Neuronal stem cell (in vitro differentiated cells): Measurements from ENCODE around the gene SCNN1A.

ENCODE experiments used
- DNase-seq: peaks from one replicate; pipeline ENCODE4 v3.0.0-alpha.2; 2013; ENCODE audit warnings: low spot score
- H2AFZ ChIP-seq: one replicate; pipeline ENCODE4 v1.6.1; 2013; ENCODE audit warnings: mild to moderate bottlenecking, low read length, inconsistent platforms
- H2AK5ac ChIP-seq: 2 replicates; pipeline ENCODE4 v1.6.1; 2013; ENCODE audit warnings: low read depth, mild to moderate bottlenecking, inconsistent platforms, low read length, moderate library complexity, mixed read lengths
- H2BK120ac ChIP-seq: 2 replicates; pipeline ENCODE4 v1.6.1; 2013; ENCODE audit warnings: low read depth, mild to moderate bottlenecking, inconsistent platforms, low read length, moderate library complexity, mixed read lengths
- H2BK12ac ChIP-seq: one replicate; pipeline ENCODE4 v1.6.1; 2013; ENCODE audit warnings: low read length, inconsistent platforms
- H2BK15ac ChIP-seq: 2 replicates; pipeline ENCODE4 v1.6.1; 2013; ENCODE audit warnings: mild to moderate bottlenecking, low read length, inconsistent platforms, mixed read lengths
- H2BK5ac ChIP-seq: one replicate; pipeline ENCODE4 v1.6.1; 2013; ENCODE audit warnings: inconsistent platforms, mild to moderate bottlenecking, low read length, moderate library complexity
- H3K14ac ChIP-seq: one replicate; pipeline ENCODE4 v1.6.1; 2013; ENCODE audit warnings: low read length, inconsistent platforms
- H3K18ac ChIP-seq: 2 replicates; pipeline ENCODE4 v1.6.1; 2013; ENCODE audit warnings: low read length, inconsistent platforms
- H3K23ac ChIP-seq: 2 replicates; pipeline ENCODE4 v1.6.1; 2013; ENCODE audit warnings: low read depth, mild to moderate bottlenecking, mixed read lengths, low read length, inconsistent platforms; ENCODE audit not compliant: poor library complexity
- H3K27ac ChIP-seq: replicated peaks from 3 replicates; pipeline ENCODE4 v1.5.1; 2013; ENCODE audit warnings: low read length, inconsistent platforms
- H3K27me3 ChIP-seq, 3 experiments: 2 replicates each; pipeline ENCODE4 v1.6.1; 2013; ENCODE audit warnings: low read length in 3 of 3, mild to moderate bottlenecking in 2 of 3, inconsistent platforms in 1 of 3, low read depth in 1 of 3, mixed read lengths in 1 of 3, moderate library complexity in 1 of 3; ENCODE audit not compliant: control insufficient read depth in 3 of 3, insufficient read depth in 3 of 3
- H3K36me3 ChIP-seq, 2 donors: replicated peaks in 1 of 2; 2 replicates each; pipeline ENCODE4 v1.6.1; 2013; ENCODE audit warnings: low read length in 2 of 2; ENCODE audit not compliant: control insufficient read depth in 2 of 2, insufficient read depth in 2 of 2
- H3K4ac ChIP-seq: 2 replicates; pipeline ENCODE4 v1.6.1; 2013; ENCODE audit warnings: inconsistent platforms, mild to moderate bottlenecking, low read length, moderate library complexity
- H3K4me1 ChIP-seq, 2 donors: 1 replicate in 1 of 2; 2 replicates in 1 of 2; pipeline ENCODE4 v1.6.1; 2013; ENCODE audit warnings: low read length in 2 of 2, low read depth in 1 of 2; ENCODE audit not compliant: control insufficient read depth in 2 of 2, insufficient read depth in 1 of 2
- H3K4me2 ChIP-seq: one replicate; pipeline ENCODE4 v1.6.1; 2013; ENCODE audit warnings: mild to moderate bottlenecking, low read length, inconsistent platforms; ENCODE audit not compliant: insufficient read depth, poor library complexity, severe bottlenecking
- H3K4me3 ChIP-seq, 2 donors: 2 replicates each; pipeline ENCODE4 v1.5.1; 2013; ENCODE audit warnings: low read length in 2 of 2, mild to moderate bottlenecking in 2 of 2, inconsistent platforms in 1 of 2, moderate library complexity in 1 of 2
- H3K79me1 ChIP-seq: one replicate; pipeline ENCODE4 v1.6.1; 2013; ENCODE audit warnings: low read depth, mild to moderate bottlenecking, inconsistent platforms, low read length, moderate library complexity
- H3K9ac ChIP-seq: one replicate; pipeline ENCODE4 v1.6.1; 2013; ENCODE audit warnings: mild to moderate bottlenecking, low read depth, low read length, inconsistent platforms; ENCODE audit not compliant: poor library complexity
- H3K9me3 ChIP-seq, 2 donors: replicated peaks in 1 of 2; 2 replicates each; pipeline versions ENCODE3 to v1.6.1; 2013; ENCODE audit warnings: low read length in 2 of 2, mild to moderate bottlenecking in 2 of 2, inconsistent platforms in 1 of 2, low read depth in 1 of 2, mixed read lengths in 1 of 2, moderate library complexity in 1 of 2; ENCODE audit not compliant: control insufficient read depth in 2 of 2, insufficient read depth in 1 of 2
- H4K8ac ChIP-seq: one replicate; pipeline ENCODE4 v1.6.1; 2013; ENCODE audit warnings: low read depth, mild to moderate bottlenecking, inconsistent platforms, low read length, moderate library complexity
- H4K91ac ChIP-seq: one replicate; pipeline ENCODE4 v1.6.1; 2013; ENCODE audit warnings: low read length, low read depth, mild to moderate bottlenecking, inconsistent platforms; ENCODE audit not compliant: poor library complexity
- WGBS, 2 donors: extraction: QIAGEN DNeasy Blood & Tissue Kit; methylation state at CpG; one replicate each; pipeline ENCODE4 v1.1.7; 2013; ENCODE audit warnings: missing lambda C conversion rate in 2 of 2, mixed read lengths in 1 of 2; ENCODE audit not compliant: insufficient read length in 2 of 2, insufficient replicate concordance in 1 of 2; ENCODE audit errors: extremely low coverage in 2 of 2; 5-methylcytosine and 5-hydroxymethylcytosine counted together

SCNN1A gene

DNA sequence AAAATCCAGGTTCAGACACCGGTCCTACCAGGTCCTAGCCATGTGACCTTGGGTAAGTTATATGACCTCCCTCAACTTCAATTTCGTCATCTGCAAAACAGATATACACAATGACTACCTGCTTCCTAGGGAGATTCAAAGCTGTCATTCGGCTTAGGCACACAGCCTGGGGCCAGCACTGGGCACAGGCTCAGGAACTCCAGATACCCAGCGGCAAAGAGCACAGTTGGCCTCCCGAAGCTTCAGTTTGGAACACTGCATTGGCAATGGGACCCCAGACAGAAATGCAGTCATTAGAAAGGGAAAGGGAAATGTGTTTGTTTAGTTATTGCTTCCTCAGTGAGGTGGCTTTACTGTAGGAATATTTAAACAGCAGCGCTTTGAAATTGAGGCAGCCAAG, 53.5 kb downstream of the SCNN1A start:
- Histone ChIP-seq H3K9ac (no peak overlapping the region), H3K9me3 (no peaks in the 10 kb centered on the region), H3K79me1 (no peaks in the 10 kb centered on the region), H2BK15ac (no peak overlapping the region), H3K4me2 (no peak overlapping the region), H4K91ac (no peak overlapping the region), H3K36me3 (peaks cover 1 to 6% of the 10 kb centered on the region in 2 donors), H3K18ac (peak overlapping the region; percentile 18), H2BK5ac (no peak overlapping the region), H2BK120ac (no peak overlapping the region), H3K4me3 (no peak overlapping the region), H3K27me3 (no peaks in the 10 kb centered on the region), H3K23ac (no peak overlapping the region), H2AFZ (no peak overlapping the region), H4K8ac (no peak overlapping the region), H3K4ac (no peak overlapping the region), H3K4me1 (peaks cover 28 to 31% of the 10 kb centered on the region in 2 donors), H2BK12ac (no peak overlapping the region), H3K14ac (no peak overlapping the region), H2AK5ac (peak overlapping the region; percentile 13), H3K27ac (no peak overlapping the region)
- no CpG with 5 or more reads among the region's 6 CpGs for WGBS, 2 donors
- no peak for DNase-seq

GRCh38 chr12:6319446-6319845, 55.9 kb downstream of the SCNN1A start:
- H3K14ac ChIP-seq, result no peak overlapping the region

GRCh38 chr12:6318440-6318879, 56.9 kb downstream of the SCNN1A start:
- H3K4ac ChIP-seq, result no peak overlapping the region
- H3K18ac ChIP-seq, result no peak overlapping the region
- peak overlapping the region; percentile 77 for H2AK5ac ChIP-seq
- no peak overlapping the region for H2BK12ac ChIP-seq
- H2BK5ac ChIP-seq, result peak overlapping the region; percentile 68
- no peak for DNase-seq
- peak overlapping the region; percentile 59 for H2BK15ac ChIP-seq
- peak overlapping the region; percentile 48 for H3K23ac ChIP-seq
- no peaks in the 10 kb centered on the region for H3K27me3 ChIP-seq
- peaks cover 17 to 22% of the 10 kb centered on the region in 2 donors for H3K4me1 ChIP-seq
- H3K4me2 ChIP-seq, result no peak overlapping the region
- H3K36me3 ChIP-seq, result no peaks in the 10 kb centered on the region
- H3K27ac ChIP-seq, result no peak overlapping the region
- H3K14ac ChIP-seq, result peak overlapping the region; percentile 60
- H3K79me1 ChIP-seq, result no peaks in the 10 kb centered on the region
- H3K9ac ChIP-seq, result no peak overlapping the region
- peak overlapping the region; percentile 25 for H4K91ac ChIP-seq
- no peak overlapping the region for H3K4me3 ChIP-seq
- H2BK120ac ChIP-seq, result no peak overlapping the region
- H2AFZ ChIP-seq, result no peak overlapping the region
- no CpG with 5 or more reads among the region's 16 CpGs for WGBS, 2 donors
- H3K9me3 ChIP-seq, result no peaks in the 10 kb centered on the region
- H4K8ac ChIP-seq, result no peak overlapping the region

More at GRCh38 chr12:6319446-6319845, 55.9 kb downstream of the SCNN1A start:
- WGBS, 2 donors, result no CpG with 5 or more reads among the region's 4 CpGs
- Histone ChIP-seq H2BK15ac (no peak overlapping the region), H2AK5ac (no peak overlapping the region), H3K18ac (no peak overlapping the region), H2AFZ (no peak overlapping the region), H3K9ac (no peak overlapping the region), H4K8ac (no peak overlapping the region), H2BK120ac (no peak overlapping the region), H3K36me3 (no peaks in the 10 kb centered on the region), H2BK12ac (no peak overlapping the region), H3K4me1 (peaks cover 25 to 30% of the 10 kb centered on the region in 2 donors), H4K91ac (no peak overlapping the region), H3K23ac (no peak overlapping the region), H3K4ac (no peak overlapping the region), H3K27ac (no peak overlapping the region), H3K27me3 (no peaks in the 10 kb centered on the region), H3K9me3 (no peaks in the 10 kb centered on the region), H3K4me2 (no peak overlapping the region), H3K79me1 (no peaks in the 10 kb centered on the region), H2BK5ac (no peak overlapping the region), H3K4me3 (no peak overlapping the region)
- DNase-seq, result no peak

- DNase-seq, result no peak
- Histone ChIP-seq H3K4me1 (peaks cover 17 to 22% of the 10 kb centered on the region in 2 donors), H4K91ac (no peak overlapping the region), H3K9ac (no peak overlapping the region), H3K4me3 (no peak overlapping the region), H3K36me3 (no peaks in the 10 kb centered on the region), H4K8ac (no peak overlapping the region), H3K14ac (peak overlapping the region; percentile 84), H3K4ac (no peak overlapping the region), H3K4me2 (no peak overlapping the region), H3K23ac (peak overlapping the region; percentile 48), H3K9me3 (no peaks in the 10 kb centered on the region), H3K27ac (no peak overlapping the region), H2BK120ac (peak overlapping the region; percentile 5), H2BK5ac (peak overlapping the region; percentile 68), H2AFZ (no peak overlapping the region), H3K27me3 (peaks cover 0 to 2% (median 0%) of the 10 kb centered on the region in 3 experiments), H2AK5ac (peak overlapping the region; percentile 77), H3K79me1 (no peaks in the 10 kb centered on the region), H2BK15ac (peak overlapping the region; percentile 59), H3K18ac (peak overlapping the region; percentile 80), H2BK12ac (peak overlapping the region; percentile 77)
- WGBS, 2 donors, result no CpG with 5 or more reads among the region's 21 CpGs
Observed at GRCh38 chr12:6317693-6318439, 57.5 kb downstream of the SCNN1A start.
